PC-9 (cell line): ENCODE measurements around the gene GARNL3. TPM values are rescaled to one million over a fixed set of nuclear protein-coding genes. Genes with fewer than 3 reads are reported as not detected.

Source experiments
- BruUV-seq: library from RNA; stranded (reverse); fragments of 400-500 nt; replicated peaks from 2 replicates; lab custom pipeline; 2021; lab: Mats Ljungman, UMichigan
- CTCF ChIA-PET: fragments of 300-600 bp; sonication (Branson Sonifier 250); formaldehyde crosslinking; loops from one replicate; lab custom pipeline; 2022; ENCODE audit warnings: antibody characterized with exemption; lab: Charles Lee
- POLR2A ChIA-PET: fragments of 300-600 bp; sonication (Branson Sonifier 250); formaldehyde crosslinking; loops from one replicate; lab custom pipeline; 2022; ENCODE audit warnings: antibody characterized with exemption; ENCODE audit not compliant: unreplicated experiment; lab: Charles Lee
- DNase-seq, 2 experiments: peaks; one replicate each; pipeline versions ENCODE4 v3.0.0 to v3.0.0-alpha.2; 2015 to 2022; ENCODE audit warnings: mixed read lengths in 1 of 2
- H2AFZ ChIP-seq: fragments of 200-600 bp; sonication (generic); 2 replicates; pipeline ENCODE4 v1.8.1; 2017; ENCODE audit warnings: antibody characterized with exemption
- H3F3A ChIP-seq: fragments of 200-600 bp; sonication (generic); 2 replicates; pipeline ENCODE4 v1.8.1; 2017; ENCODE audit warnings: antibody characterized with exemption, mild to moderate bottlenecking, low read depth; ENCODE audit not compliant: insufficient read depth
- H3K27ac ChIP-seq: fragments of 200-600 bp; sonication (generic); 2 replicates; pipeline ENCODE4 v1.6.1; 2016; ENCODE audit warnings: mixed run types
- H3K27me3 ChIP-seq: fragments of 200-600 bp; sonication (generic); 2 replicates; pipeline ENCODE4 v1.6.1; 2016; ENCODE audit warnings: low read depth, mixed run types; ENCODE audit not compliant: insufficient read depth
- H3K36me3 ChIP-seq: fragments of 200-600 bp; sonication (generic); 2 replicates; pipeline ENCODE4 v1.6.1; 2016; ENCODE audit warnings: low read depth, mixed run types
- H3K4me1 ChIP-seq: fragments of 200-600 bp; sonication (generic); replicated peaks from 2 replicates; pipeline ENCODE4 v1.6.1; 2016; ENCODE audit warnings: mixed run types; ENCODE audit not compliant: insufficient read depth
- H3K4me2 ChIP-seq: fragments of 200-600 bp; sonication (generic); 2 replicates; pipeline ENCODE4 v1.6.1; 2017; ENCODE audit warnings: mixed run types
- H3K4me3 ChIP-seq: fragments of 200-600 bp; sonication (generic); 2 replicates; pipeline ENCODE4 v1.6.1; 2016; ENCODE audit warnings: mixed run types
- H3K79me2 ChIP-seq: fragments of 200-600 bp; sonication (generic); 2 replicates; pipeline ENCODE4 v1.6.1; 2017; ENCODE audit warnings: low read depth, mixed run types
- H3K9me2 ChIP-seq: fragments of 200-600 bp; sonication (generic); 2 replicates; pipeline ENCODE4 v1.8.1; 2017; ENCODE audit warnings: mild to moderate bottlenecking; ENCODE audit not compliant: insufficient read depth
- H3K9me3 ChIP-seq: fragments of 200-600 bp; sonication (generic); 2 replicates; pipeline ENCODE4 v1.8.1; 2016; ENCODE audit warnings: low read depth; ENCODE audit not compliant: insufficient read depth
- H4K20me1 ChIP-seq: fragments of 200-600 bp; sonication (generic); 2 replicates; pipeline ENCODE4 v1.8.1; 2017; ENCODE audit not compliant: insufficient read depth
- EZH2 ChIP-seq: fragments of 200-600 bp; sonication (generic); IDR thresholded peaks from 2 replicates; pipeline ENCODE4 v1.8.0; 2017; ENCODE audit warnings: antibody characterized with exemption, low read depth
- intact Hi-C: fragments of 100-400 bp; cut with micrococcal nuclease; formaldehyde crosslinking; loops from one replicate; pipeline ENCODE4 v1.10.0; 2022; ENCODE audit not compliant: unreplicated experiment
- total RNA-seq: library from RNA; stranded (reverse); gene quantifications from 2 replicates; pipeline ENCODE4 v1.2.3, GENCODE V29; 2021
- TF ChIP-seq, protein P1 (sequence below): fragments of 200-600 bp; sonication (generic); conservative IDR thresholded peaks from 2 replicates; pipeline ENCODE4 v1.6.1; 2017; ENCODE audit warnings: mixed run types, antibody characterized with exemption, mild to moderate bottlenecking, moderate library complexity

GARNL3 gene
- total RNA-seq, 1 experiment from 2014 or later, result 10.8 TPM

DNA sequence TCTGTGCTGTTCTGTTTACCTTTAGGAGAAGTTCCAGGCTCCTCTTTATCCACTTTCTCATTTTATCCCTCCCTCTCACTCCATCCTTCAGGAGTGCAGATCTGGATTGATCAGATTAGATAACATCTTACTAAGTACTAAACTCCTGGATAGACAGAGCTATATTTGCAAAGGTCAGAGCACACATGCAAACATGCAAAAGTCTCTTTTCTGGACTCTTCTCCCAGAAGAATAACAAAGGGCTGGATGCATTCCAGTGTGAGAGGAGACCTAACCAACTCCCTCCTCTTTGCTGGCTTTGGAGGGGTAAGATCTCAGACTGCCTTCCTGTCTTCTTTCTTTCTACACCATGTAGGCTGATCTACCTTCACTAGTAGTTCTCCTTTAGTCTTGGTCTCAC is 21.4 kb downstream of the GARNL3 start:
- Histone ChIP-seq H3K27me3 (no peaks in the 10 kb centered on the region), H3K9me3 (no peaks in the 10 kb centered on the region), H2AFZ (no peak overlapping the region), H3K4me1 (no peaks in the 10 kb centered on the region), H3K9me2 (no peaks in the 10 kb centered on the region), H3K4me2 (no peak overlapping the region), H3F3A (peaks cover 8% of the 10 kb centered on the region; the same call in 1 of the 2 replicates), H3K36me3 (no peaks in the 10 kb centered on the region), H3K27ac (no peak overlapping the region), H4K20me1 (no peaks in the 10 kb centered on the region), H3K79me2 (no peaks in the 10 kb centered on the region), H3K4me3 (no peak overlapping the region)
- intact Hi-C loops, result no loop called here
- BruUV-seq, result no TSS peak
- DNase-seq, result no peak
- ChIA-PET CTCF (no interaction called here), POLR2A (no interaction called here)
- TF ChIP-seq, protein P1, sequence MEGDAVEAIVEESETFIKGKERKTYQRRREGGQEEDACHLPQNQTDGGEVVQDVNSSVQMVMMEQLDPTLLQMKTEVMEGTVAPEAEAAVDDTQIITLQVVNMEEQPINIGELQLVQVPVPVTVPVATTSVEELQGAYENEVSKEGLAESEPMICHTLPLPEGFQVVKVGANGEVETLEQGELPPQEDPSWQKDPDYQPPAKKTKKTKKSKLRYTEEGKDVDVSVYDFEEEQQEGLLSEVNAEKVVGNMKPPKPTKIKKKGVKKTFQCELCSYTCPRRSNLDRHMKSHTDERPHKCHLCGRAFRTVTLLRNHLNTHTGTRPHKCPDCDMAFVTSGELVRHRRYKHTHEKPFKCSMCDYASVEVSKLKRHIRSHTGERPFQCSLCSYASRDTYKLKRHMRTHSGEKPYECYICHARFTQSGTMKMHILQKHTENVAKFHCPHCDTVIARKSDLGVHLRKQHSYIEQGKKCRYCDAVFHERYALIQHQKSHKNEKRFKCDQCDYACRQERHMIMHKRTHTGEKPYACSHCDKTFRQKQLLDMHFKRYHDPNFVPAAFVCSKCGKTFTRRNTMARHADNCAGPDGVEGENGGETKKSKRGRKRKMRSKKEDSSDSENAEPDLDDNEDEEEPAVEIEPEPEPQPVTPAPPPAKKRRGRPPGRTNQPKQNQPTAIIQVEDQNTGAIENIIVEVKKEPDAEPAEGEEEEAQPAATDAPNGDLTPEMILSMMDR, result no peak
- no peak for TF ChIP-seq EZH2

DNA sequence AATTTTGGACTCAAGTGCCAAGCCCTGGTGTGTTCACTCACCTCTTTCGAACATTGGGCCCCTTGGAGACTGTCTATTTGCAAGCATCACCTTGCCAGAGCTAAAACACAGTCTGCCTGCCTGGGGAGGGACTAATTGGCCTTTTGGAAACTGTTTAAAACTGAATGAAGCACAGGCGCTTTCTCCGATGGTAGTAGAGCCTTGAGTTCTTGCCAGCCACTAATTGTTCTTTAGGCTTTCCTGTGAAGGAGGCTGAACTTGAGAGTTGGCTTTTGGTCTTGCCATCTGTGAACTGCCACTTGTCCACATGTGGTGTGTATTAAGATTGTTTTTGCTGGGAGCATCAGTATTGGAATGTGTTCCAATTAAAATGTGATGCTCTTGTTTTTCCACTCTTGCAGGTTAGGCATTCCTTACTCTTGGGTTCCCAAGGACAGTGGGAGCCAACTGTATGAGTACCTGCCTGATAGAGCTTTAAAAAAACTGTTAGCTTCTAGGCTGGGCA is 26.0 kb downstream of the GARNL3 start:
- DNase-seq, result no peak
- H2AFZ ChIP-seq, result no peak overlapping the region
- H4K20me1 ChIP-seq, result no peaks in the 10 kb centered on the region
- TF ChIP-seq, protein P1, result no peak
- no peak for TF ChIP-seq EZH2
- BruUV-seq, result no TSS peak
- H3F3A ChIP-seq, result no peaks in the 10 kb centered on the region
- H3K9me2 ChIP-seq, result no peaks in the 10 kb centered on the region
- H3K4me1 ChIP-seq, result no peaks in the 10 kb centered on the region
- intact Hi-C loops, result no loop called here
- H3K27me3 ChIP-seq, result no peaks in the 10 kb centered on the region
- no peak overlapping the region for H3K4me2 ChIP-seq
- ChIA-PET POLR2A (no interaction called here), CTCF (no interaction called here)
- no peak overlapping the region for H3K4me3 ChIP-seq
- H3K79me2 ChIP-seq, result no peaks in the 10 kb centered on the region
- no peak overlapping the region for H3K27ac ChIP-seq
- no peaks in the 10 kb centered on the region for H3K9me3 ChIP-seq
- no peaks in the 10 kb centered on the region for H3K36me3 ChIP-seq

DNA sequence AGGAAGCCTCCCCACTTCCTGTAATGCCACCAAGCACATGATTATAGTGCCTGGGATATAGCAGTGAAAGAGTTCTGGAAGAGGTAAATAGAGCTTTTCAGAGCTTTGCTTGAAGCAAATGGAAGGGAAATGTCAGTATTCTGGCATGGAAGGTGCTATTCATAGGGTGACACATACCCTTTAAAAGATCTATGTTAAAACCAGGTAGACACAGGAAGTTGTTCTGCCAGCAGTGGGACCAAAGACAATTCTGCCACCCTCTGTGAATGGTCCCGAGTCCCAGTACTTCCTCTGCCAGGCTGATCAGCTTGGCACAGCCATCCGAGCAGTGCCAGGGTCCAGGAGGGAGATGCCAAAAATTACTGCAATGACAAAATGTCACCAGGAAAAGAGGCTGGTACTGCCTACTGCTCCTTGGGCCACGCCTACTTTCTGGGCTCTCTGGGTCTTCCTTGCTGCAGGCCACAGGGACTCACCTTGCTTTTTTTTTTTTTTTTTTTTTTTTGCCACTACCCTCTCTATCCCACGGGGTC is 26.7 kb downstream of the GARNL3 start:
- Histone ChIP-seq H3K4me1 (no peaks in the 10 kb centered on the region), H2AFZ (no peak overlapping the region), H3K27ac (no peak overlapping the region), H4K20me1 (no peaks in the 10 kb centered on the region), H3K36me3 (no peaks in the 10 kb centered on the region), H3F3A (no peaks in the 10 kb centered on the region), H3K4me3 (no peak overlapping the region), H3K4me2 (no peak overlapping the region), H3K27me3 (no peaks in the 10 kb centered on the region), H3K9me2 (no peaks in the 10 kb centered on the region), H3K9me3 (no peaks in the 10 kb centered on the region), H3K79me2 (no peaks in the 10 kb centered on the region)
- BruUV-seq, result no TSS peak
- no peak for DNase-seq
- POLR2A ChIA-PET, result no interaction called here
- TF ChIP-seq, protein P1, result no peak
- CTCF ChIA-PET, result no interaction called here
- intact Hi-C loops, result no loop called here
